Neural progenitor cell (in vitro differentiated cells): ENCODE results near the gene TEX54.

Experiments used
- CTCF ChIP-seq: fragments of 200-600 bp; sonication (generic); IDR thresholded peaks from 2 replicates; pipeline ENCODE4 v1.5.1; 2017; ENCODE audit warnings: antibody characterized with exemption, mild to moderate bottlenecking
- EZH2 ChIP-seq: fragments of 200-600 bp; sonication (generic); IDR thresholded peaks from 2 replicates; pipeline ENCODE4 v1.6.1; 2017; ENCODE audit warnings: antibody characterized with exemption, mild to moderate bottlenecking, moderate library complexity

GRCh38 chr11:62874851-62875250 is 42.2 kb upstream of the TEX54 start:
- no peak for TF ChIP-seq CTCF
- no peak for TF ChIP-seq EZH2
